ENCODE measurements around the gene FAM136A.
"Not testable (repeated sequence)": the region's sequence is repeated elsewhere in the genome, so short reads cannot be mapped to it uniquely, and the experiment has no call there.

The FAM136A gene

GRCh38 chr2:70301344-70302194, at the start of gene FAM136A:
Gene FAM136A (minus strand): TSS chr2:70302067. CDS start chr2:70302011, 56 bp downstream.
- peak; percentile 80 to 82 for DNase-seq (ENCODE audit: low read depth in 2 of 2)

- no peak for DNase-seq (ENCODE audit: low read depth in 2 of 2)
Observed at GRCh38 chr2:70349921-70350685, 48.2 kb upstream of the FAM136A start.

GRCh38 chr2:70347831-70348230, 46.0 kb upstream of the FAM136A start:
- no peak for DNase-seq (ENCODE audit: low read depth in 2 of 2)

- no peak for DNase-seq (ENCODE audit: low read depth in 2 of 2)
Observed at GRCh38 chr2:70344195-70344594, 42.3 kb upstream of the FAM136A start.

- no peak for DNase-seq (ENCODE audit: low read depth in 2 of 2)
Observed at GRCh38 chr2:70341477-70341765, 39.6 kb upstream of the FAM136A start.

- DNase-seq (ENCODE audit: low read depth in 2 of 2) = no peak
Observed at GRCh38 chr2:70340761-70341476, 39.1 kb upstream of the FAM136A start.

- DNase-seq (ENCODE audit: low read depth in 2 of 2) = no peak
Observed at GRCh38 chr2:70340075-70340474, 38.2 kb upstream of the FAM136A start.

GRCh38 chr2:70336552-70336951, 34.7 kb upstream of the FAM136A start:
- DNase-seq (ENCODE audit: low read depth in 2 of 2) = no peak

- DNase-seq (ENCODE audit: low read depth in 2 of 2) = no peak
Observed at GRCh38 chr2:70331012-70331411, 29.1 kb upstream of the FAM136A start.

GRCh38 chr2:70330476-70330875, 28.6 kb upstream of the FAM136A start:
- DNase-seq (ENCODE audit: low read depth in 2 of 2) = no peak

- no peak for DNase-seq (ENCODE audit: low read depth in 2 of 2)
Observed at GRCh38 chr2:70328921-70329561, 27.2 kb upstream of the FAM136A start.

GRCh38 chr2:70325875-70326274, 24.0 kb upstream of the FAM136A start:
- DNase-seq (ENCODE audit: low read depth in 2 of 2) = no peak

- no peak for DNase-seq (ENCODE audit: low read depth in 2 of 2)
Observed at GRCh38 chr2:70322518-70322917, 20.7 kb upstream of the FAM136A start.

- DNase-seq (ENCODE audit: low read depth in 2 of 2) = no peak
Observed at GRCh38 chr2:70321370-70321769, 19.5 kb upstream of the FAM136A start.

- DNase-seq (ENCODE audit: low read depth in 2 of 2) = no peak
Observed at GRCh38 chr2:70314640-70315039, 12.8 kb upstream of the FAM136A start.

- DNase-seq (ENCODE audit: low read depth in 2 of 2) = no peak
Observed at GRCh38 chr2:70312560-70312959, 10.7 kb upstream of the FAM136A start.

- DNase-seq (ENCODE audit: low read depth in 2 of 2) = no peak
Observed at GRCh38 chr2:70310899-70311298, 9.0 kb upstream of the FAM136A start.

- DNase-seq (ENCODE audit: low read depth in 2 of 2) = no peak
Observed at GRCh38 chr2:70305531-70305930, 3.7 kb upstream of the FAM136A start.

GRCh38 chr2:70304498-70304897, 2.6 kb upstream of the FAM136A start:
- DNase-seq (ENCODE audit: low read depth in 2 of 2) = no peak

- no peak for DNase-seq (ENCODE audit: low read depth in 2 of 2)
Observed at GRCh38 chr2:70303186-70303585, 1.3 kb upstream of the FAM136A start.

GRCh38 chr2:70302195-70302546, 304 bp upstream of the FAM136A start:
- DNase-seq (ENCODE audit: low read depth in 2 of 2) = not testable (repeated sequence)

GRCh38 chr2:70300771-70301343, 1.0 kb downstream of the FAM136A start:
- DNase-seq (ENCODE audit: low read depth in 2 of 2) = no peak
